ENCODE data around the gene CNGB1. TPM values are rescaled to one million over a fixed set of nuclear protein-coding genes. Genes with fewer than 3 reads are reported as not detected.

The CNGB1 gene
- polyA plus RNA-seq, 1 of the 3 experiments (the other 2 are of a cell fraction), result 0.05 TPM

DNA sequence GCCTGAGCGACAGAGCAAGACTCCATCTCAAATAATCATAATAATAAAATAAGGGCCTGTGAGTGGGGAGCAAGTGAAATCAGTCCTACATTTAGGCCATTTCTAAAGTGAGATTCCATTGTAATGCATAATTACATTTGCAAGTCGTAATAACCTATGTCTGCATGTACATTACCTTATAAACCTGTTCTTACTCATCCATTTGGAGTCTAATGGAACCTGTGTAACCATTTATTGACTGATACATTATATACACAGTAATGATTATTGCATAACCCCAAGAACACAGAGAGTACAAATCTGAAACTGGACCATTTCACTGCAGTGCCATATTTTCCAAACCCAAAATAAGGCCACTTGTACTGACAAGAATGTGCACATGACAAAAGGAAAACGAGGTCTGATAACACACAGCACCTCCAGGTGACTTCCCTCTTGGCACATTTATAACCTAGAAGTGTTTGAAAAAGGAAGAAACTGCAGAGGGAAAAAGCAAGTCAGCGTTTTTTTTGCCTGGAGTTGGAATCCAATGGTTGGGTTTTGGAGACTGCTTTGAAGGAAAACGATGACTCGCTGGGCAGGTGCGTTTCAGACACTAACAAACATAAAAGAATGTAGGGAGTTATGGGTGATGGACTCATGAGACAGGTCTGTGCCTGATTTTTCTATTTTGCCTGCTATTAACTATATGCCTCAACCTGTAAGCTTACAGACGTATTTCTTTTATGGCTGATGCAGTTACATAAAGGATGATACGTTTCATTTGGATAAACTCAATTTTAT lies 105.0 kb downstream of the CNGB1 start:
- H3K9me2 ChIP-seq, result no peaks in the 10 kb centered on the region
- H3K27me3 ChIP-seq (ENCODE audit: insufficient read depth), result no peaks in the 10 kb centered on the region
- no peak overlapping the region for H3K9ac ChIP-seq
- H3K4me2 ChIP-seq, result no peak overlapping the region
- H3K36me3 ChIP-seq (replicated peaks in 1 of 2; ENCODE audit: control insufficient read depth in 1 of 2, insufficient read depth in 2 of 2, low read length in 1 of 2), result no peaks in the 10 kb centered on the region
- peaks cover 10% of the 10 kb centered on the region for H3F3A ChIP-seq (replicated peaks; ENCODE audit: insufficient read depth)
- peaks cover 3 to 17% of the 10 kb centered on the region in 2 experiments for H3K4me1 ChIP-seq (ENCODE audit: control insufficient read depth in 1 of 2, insufficient read depth in 2 of 2, low read depth in 1 of 2, low read length in 1 of 2)
- no peak overlapping the region for H3K27ac ChIP-seq (ENCODE audit: low read depth in 2 of 2, low read length in 1 of 2)
- DNase-seq, result no peak
- ChIA-PET POLR2A (no interaction called here), CTCF (interaction anchor here (0.8 to 5.3 kb wide), 4 partner anchors 8 to 109 kb away, joined by 3 to 57 read pairs (median 4); no protein-coding TSS in a partner anchor)
- H2AFZ ChIP-seq (ENCODE audit: low read depth), result no peak overlapping the region
- H3K9me3 ChIP-seq, result no peaks in the 10 kb centered on the region
- no peak overlapping the region for H3K4me3 ChIP-seq (ENCODE audit: low read depth in 2 of 2, low read length in 1 of 2)
- H4K20me1 ChIP-seq (ENCODE audit: insufficient read depth), result no peaks in the 10 kb centered on the region
- 77% methylated on average over 9 of the region's 9 CpGs for WGBS (ENCODE audit: low lambda C conversion rate)
- no peak for TF ChIP-seq CHD2 (IDR thresholded peaks at IDR 0.05; ENCODE audit: low read length, partially characterized antibody)
- TF ChIP-seq RCOR1 (IDR thresholded peaks at IDR 0.05; ENCODE audit: low read length), result no peak
- TF ChIP-seq SMC3 (IDR thresholded peaks at IDR 0.05; ENCODE audit: low read depth, low read length), result no peak
- TF ChIP-seq TAF1 (IDR thresholded peaks at IDR 0.05; ENCODE audit: borderline replicate concordance, low read depth, low read length), result no peak
- TF ChIP-seq NFIC (IDR thresholded peaks at IDR 0.05; ENCODE audit: borderline replicate concordance), result no peak
- no peak for TF ChIP-seq FOXJ3 (CRISPR knock-in tag; IDR thresholded peaks at IDR 0.05)
- no peak for TF ChIP-seq RXRA (IDR thresholded peaks at IDR 0.05; ENCODE audit: borderline replicate concordance, low read depth)
- no peak for TF ChIP-seq GABPA (IDR thresholded peaks at IDR 0.05; ENCODE audit: low read depth)
- TF ChIP-seq, protein P1, sequence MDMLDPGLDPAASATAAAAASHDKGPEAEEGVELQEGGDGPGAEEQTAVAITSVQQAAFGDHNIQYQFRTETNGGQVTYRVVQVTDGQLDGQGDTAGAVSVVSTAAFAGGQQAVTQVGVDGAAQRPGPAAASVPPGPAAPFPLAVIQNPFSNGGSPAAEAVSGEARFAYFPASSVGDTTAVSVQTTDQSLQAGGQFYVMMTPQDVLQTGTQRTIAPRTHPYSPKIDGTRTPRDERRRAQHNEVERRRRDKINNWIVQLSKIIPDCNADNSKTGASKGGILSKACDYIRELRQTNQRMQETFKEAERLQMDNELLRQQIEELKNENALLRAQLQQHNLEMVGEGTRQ (IDR thresholded peaks at IDR 0.05; ENCODE audit: borderline replicate concordance, low read depth, low read length), result no peak
- no peak for TF ChIP-seq ELF1 (IDR thresholded peaks at IDR 0.05)
- TF ChIP-seq YY1 (IDR thresholded peaks at IDR 0.05; ENCODE audit: low read depth), result no peak
- no peaks in the 10 kb centered on the region for H3K79me2 ChIP-seq (ENCODE audit: insufficient read depth)

DNA sequence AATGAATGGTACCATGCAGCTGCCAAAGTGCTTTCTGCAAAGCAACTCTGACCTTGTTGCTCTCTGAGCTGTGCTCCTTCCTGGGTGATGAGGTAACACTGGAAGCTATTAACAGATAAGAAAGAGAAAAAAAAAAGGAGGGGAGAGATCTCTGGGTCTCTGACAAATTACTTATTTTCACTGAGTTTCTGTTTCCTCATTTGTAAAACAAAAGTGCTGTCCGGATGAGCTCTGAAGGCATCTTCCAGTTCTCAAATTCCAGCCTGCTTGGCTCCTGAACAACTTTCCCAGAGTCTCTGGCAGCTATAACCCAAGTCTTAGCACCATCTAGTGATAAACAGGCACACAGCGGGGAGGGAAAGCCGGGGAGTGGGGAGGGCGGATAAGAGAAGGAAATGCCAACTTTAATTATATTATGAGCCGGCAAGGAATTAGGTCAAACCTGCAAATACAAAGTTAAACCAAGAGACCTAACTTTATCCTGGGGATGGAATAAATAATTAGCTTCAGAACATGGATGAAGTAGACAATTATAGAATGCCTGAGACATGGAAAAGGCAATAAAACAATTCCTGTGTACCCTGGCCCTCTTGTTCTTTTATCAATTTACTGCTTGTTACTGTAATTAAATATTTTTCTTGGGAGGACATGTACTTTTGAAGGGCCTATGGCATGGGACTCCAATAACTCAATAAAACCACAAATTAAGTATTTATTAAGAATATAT lies 107.3 kb downstream of the CNGB1 start:
- WGBS (ENCODE audit: low lambda C conversion rate), result 3% methylated on average over 5 of the region's 5 CpGs
- DNase-seq, result peak; percentile 56
- Histone ChIP-seq H3K9me3 (no peaks in the 10 kb centered on the region), H3K4me1 (ENCODE audit: control insufficient read depth in 1 of 2, insufficient read depth in 2 of 2, low read depth in 1 of 2, low read length in 1 of 2) (peaks cover 3 to 17% of the 10 kb centered on the region in 2 experiments), H3F3A (replicated peaks; ENCODE audit: insufficient read depth) (peaks cover 5% of the 10 kb centered on the region), H3K4me3 (ENCODE audit: low read depth in 2 of 2, low read length in 1 of 2) (no peak overlapping the region), H3K27me3 (ENCODE audit: insufficient read depth) (no peaks in the 10 kb centered on the region), H3K9me2 (no peaks in the 10 kb centered on the region), H4K20me1 (ENCODE audit: insufficient read depth) (no peaks in the 10 kb centered on the region), H3K4me2 (peak overlapping the region; percentile 62; the same call in 1 of the 2 replicates), H3K27ac (ENCODE audit: low read depth in 2 of 2, low read length in 1 of 2) (no peak overlapping the region), H3K9ac (no peak overlapping the region), H2AFZ (ENCODE audit: low read depth) (peak overlapping the region; percentile 76), H3K79me2 (ENCODE audit: insufficient read depth) (no peaks in the 10 kb centered on the region), H3K36me3 (replicated peaks in 1 of 2; ENCODE audit: control insufficient read depth in 1 of 2, insufficient read depth in 2 of 2, low read length in 1 of 2) (no peaks in the 10 kb centered on the region)
- ChIA-PET POLR2A (no interaction called here), CTCF (interaction anchor here (0.6 to 5.3 kb wide), 24 partner anchors 10 to 287 kb away, joined by 3 to 57 read pairs (median 4); partner anchors contain the start of genes KATNB1 and KIFC3)
- TF ChIP-seq FOXJ3 (CRISPR knock-in tag; IDR thresholded peaks at IDR 0.05) (no peak), SIN3A (IDR thresholded peaks at IDR 0.05; ENCODE audit: borderline replicate concordance, low read depth, low read length) (no peak), FOXM1 (IDR thresholded peaks at IDR 0.05; ENCODE audit: low read depth) (no peak), YY1 (IDR thresholded peaks at IDR 0.05; ENCODE audit: low read depth) (no peak), NFIC (IDR thresholded peaks at IDR 0.05; ENCODE audit: borderline replicate concordance) (peak; percentile 65), TAF1 (IDR thresholded peaks at IDR 0.05; ENCODE audit: borderline replicate concordance, low read depth, low read length) (no peak), RAD21 (IDR thresholded peaks at IDR 0.05; ENCODE audit: low read length) (peak; percentile 80), ELF1 (IDR thresholded peaks at IDR 0.05) (0 out of 2 replicates have a peak, but pooled peaks have one; percentile 35), SMC3 (IDR thresholded peaks at IDR 0.05; ENCODE audit: low read depth, low read length) (peak; percentile 75), RCOR1 (IDR thresholded peaks at IDR 0.05; ENCODE audit: low read length) (no peak)
- TF ChIP-seq, protein P2, sequence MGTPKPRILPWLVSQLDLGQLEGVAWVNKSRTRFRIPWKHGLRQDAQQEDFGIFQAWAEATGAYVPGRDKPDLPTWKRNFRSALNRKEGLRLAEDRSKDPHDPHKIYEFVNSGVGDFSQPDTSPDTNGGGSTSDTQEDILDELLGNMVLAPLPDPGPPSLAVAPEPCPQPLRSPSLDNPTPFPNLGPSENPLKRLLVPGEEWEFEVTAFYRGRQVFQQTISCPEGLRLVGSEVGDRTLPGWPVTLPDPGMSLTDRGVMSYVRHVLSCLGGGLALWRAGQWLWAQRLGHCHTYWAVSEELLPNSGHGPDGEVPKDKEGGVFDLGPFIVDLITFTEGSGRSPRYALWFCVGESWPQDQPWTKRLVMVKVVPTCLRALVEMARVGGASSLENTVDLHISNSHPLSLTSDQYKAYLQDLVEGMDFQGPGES (IDR thresholded peaks at IDR 0.05; ENCODE audit: low read depth, low read length), result no peak
- TF ChIP-seq, protein P3, sequence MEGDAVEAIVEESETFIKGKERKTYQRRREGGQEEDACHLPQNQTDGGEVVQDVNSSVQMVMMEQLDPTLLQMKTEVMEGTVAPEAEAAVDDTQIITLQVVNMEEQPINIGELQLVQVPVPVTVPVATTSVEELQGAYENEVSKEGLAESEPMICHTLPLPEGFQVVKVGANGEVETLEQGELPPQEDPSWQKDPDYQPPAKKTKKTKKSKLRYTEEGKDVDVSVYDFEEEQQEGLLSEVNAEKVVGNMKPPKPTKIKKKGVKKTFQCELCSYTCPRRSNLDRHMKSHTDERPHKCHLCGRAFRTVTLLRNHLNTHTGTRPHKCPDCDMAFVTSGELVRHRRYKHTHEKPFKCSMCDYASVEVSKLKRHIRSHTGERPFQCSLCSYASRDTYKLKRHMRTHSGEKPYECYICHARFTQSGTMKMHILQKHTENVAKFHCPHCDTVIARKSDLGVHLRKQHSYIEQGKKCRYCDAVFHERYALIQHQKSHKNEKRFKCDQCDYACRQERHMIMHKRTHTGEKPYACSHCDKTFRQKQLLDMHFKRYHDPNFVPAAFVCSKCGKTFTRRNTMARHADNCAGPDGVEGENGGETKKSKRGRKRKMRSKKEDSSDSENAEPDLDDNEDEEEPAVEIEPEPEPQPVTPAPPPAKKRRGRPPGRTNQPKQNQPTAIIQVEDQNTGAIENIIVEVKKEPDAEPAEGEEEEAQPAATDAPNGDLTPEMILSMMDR (IDR thresholded peaks at IDR 0.05), result peak; percentile 75
- TF ChIP-seq, protein P4, sequence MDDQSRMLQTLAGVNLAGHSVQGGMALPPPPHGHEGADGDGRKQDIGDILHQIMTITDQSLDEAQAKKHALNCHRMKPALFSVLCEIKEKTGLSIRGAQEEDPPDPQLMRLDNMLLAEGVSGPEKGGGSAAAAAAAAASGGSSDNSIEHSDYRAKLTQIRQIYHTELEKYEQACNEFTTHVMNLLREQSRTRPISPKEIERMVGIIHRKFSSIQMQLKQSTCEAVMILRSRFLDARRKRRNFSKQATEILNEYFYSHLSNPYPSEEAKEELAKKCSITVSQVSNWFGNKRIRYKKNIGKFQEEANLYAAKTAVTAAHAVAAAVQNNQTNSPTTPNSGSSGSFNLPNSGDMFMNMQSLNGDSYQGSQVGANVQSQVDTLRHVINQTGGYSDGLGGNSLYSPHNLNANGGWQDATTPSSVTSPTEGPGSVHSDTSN (IDR thresholded peaks at IDR 0.05), result peak; percentile 75

Measured in SK-N-SH (cell line).